ENCODE measurements around the gene SLC9C1. TPM values are rescaled to one million over a fixed set of nuclear protein-coding genes. Genes with fewer than 3 reads are reported as not detected.

The SLC9C1 gene
- total and polyA plus RNA-seq, 9 of the 15 experiments (the other 6 are each of a cell fraction or from before 2014, with no cell fraction given): not detected

DNA sequence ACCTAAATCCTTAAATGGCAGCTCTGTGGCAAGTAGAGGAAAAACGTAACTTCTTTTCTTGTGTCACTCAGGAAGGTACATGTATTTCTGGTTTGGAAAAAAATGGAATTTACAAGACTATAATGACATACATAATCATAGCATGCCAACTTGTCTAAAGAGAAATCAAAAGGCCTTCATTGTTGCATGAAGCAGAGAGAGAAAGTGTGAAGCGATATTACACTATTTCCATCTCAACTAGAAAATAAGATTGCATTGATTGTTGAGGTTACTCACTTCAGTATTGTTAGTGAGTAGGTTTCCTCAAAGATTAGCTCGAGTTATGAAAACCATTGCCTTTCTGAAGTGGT, 93.7 kb downstream of the SLC9C1 start (continued):
- TF ChIP-seq, protein P1, sequence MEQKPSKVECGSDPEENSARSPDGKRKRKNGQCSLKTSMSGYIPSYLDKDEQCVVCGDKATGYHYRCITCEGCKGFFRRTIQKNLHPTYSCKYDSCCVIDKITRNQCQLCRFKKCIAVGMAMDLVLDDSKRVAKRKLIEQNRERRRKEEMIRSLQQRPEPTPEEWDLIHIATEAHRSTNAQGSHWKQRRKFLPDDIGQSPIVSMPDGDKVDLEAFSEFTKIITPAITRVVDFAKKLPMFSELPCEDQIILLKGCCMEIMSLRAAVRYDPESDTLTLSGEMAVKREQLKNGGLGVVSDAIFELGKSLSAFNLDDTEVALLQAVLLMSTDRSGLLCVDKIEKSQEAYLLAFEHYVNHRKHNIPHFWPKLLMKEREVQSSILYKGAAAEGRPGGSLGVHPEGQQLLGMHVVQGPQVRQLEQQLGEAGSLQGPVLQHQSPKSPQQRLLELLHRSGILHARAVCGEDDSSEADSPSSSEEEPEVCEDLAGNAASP (IDR thresholded peaks at IDR 0.05): no peak
- TF ChIP-seq ZNF436 (CRISPR knock-in tag; IDR thresholded peaks at IDR 0.05): no peak
- no peak for TF ChIP-seq ETV1 (tag; conservative IDR thresholded peaks at IDR 0.05; ENCODE audit: low read depth)
- TF ChIP-seq ZNF165 (CRISPR knock-in tag; IDR thresholded peaks at IDR 0.05; ENCODE audit: borderline replicate concordance): no peak
- TF ChIP-seq HNRNPLL (IDR thresholded peaks at IDR 0.05; ENCODE audit: low read depth, low read length, poor library complexity, severe bottlenecking): no peak
- TF ChIP-seq ZNF197 (CRISPR knock-in tag; IDR thresholded peaks at IDR 0.05; ENCODE audit: low read depth): no peak
- no peak for TF ChIP-seq ZKSCAN1 (IDR thresholded peaks at IDR 0.05; ENCODE audit: low read depth, low read length)
- TF ChIP-seq, protein P2, sequence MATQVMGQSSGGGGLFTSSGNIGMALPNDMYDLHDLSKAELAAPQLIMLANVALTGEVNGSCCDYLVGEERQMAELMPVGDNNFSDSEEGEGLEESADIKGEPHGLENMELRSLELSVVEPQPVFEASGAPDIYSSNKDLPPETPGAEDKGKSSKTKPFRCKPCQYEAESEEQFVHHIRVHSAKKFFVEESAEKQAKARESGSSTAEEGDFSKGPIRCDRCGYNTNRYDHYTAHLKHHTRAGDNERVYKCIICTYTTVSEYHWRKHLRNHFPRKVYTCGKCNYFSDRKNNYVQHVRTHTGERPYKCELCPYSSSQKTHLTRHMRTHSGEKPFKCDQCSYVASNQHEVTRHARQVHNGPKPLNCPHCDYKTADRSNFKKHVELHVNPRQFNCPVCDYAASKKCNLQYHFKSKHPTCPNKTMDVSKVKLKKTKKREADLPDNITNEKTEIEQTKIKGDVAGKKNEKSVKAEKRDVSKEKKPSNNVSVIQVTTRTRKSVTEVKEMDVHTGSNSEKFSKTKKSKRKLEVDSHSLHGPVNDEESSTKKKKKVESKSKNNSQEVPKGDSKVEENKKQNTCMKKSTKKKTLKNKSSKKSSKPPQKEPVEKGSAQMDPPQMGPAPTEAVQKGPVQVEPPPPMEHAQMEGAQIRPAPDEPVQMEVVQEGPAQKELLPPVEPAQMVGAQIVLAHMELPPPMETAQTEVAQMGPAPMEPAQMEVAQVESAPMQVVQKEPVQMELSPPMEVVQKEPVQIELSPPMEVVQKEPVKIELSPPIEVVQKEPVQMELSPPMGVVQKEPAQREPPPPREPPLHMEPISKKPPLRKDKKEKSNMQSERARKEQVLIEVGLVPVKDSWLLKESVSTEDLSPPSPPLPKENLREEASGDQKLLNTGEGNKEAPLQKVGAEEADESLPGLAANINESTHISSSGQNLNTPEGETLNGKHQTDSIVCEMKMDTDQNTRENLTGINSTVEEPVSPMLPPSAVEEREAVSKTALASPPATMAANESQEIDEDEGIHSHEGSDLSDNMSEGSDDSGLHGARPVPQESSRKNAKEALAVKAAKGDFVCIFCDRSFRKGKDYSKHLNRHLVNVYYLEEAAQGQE (IDR thresholded peaks at IDR 0.05; ENCODE audit: borderline replicate concordance): no peak
- TF ChIP-seq, protein P2 (CRISPR knock-in tag; IDR thresholded peaks at IDR 0.05; ENCODE audit: low read depth): no peak
- TF ChIP-seq FIP1L1 (IDR thresholded peaks at IDR 0.05; ENCODE audit: low read depth, low read length, poor library complexity, severe bottlenecking): no peak
- TF ChIP-seq ERF (CRISPR knock-in tag; IDR thresholded peaks at IDR 0.05): no peak
